GM13976 (cell line): ENCODE results near the gene CEP126.
"Not testable (repeated sequence)": the region's sequence is repeated elsewhere in the genome, so short reads cannot be mapped to it uniquely, and the experiment has no call there.

Experiments
- DNase-seq: peaks from one replicate; pipeline ENCODE4 v3.0.0; 2012; ENCODE audit warnings: low spot score
- CTCF ChIP-seq: IDR thresholded peaks from 2 replicates; pipeline ENCODE4 v1.5.1; 2012; ENCODE audit warnings: borderline replicate concordance, mild to moderate bottlenecking; ENCODE audit not compliant: insufficient read depth; ENCODE audit errors: extremely low read depth, missing control alignments, control extremely low read depth
- in situ Hi-C: fragments of 300-500 bp; cut with MboI; formaldehyde crosslinking; loops from one replicate; pipeline ENCODE4 v1.12.0; 2022; ENCODE audit warnings: low sequenced_read_pairs, mixed read lengths, inconsistent platforms; ENCODE audit not compliant: unreplicated experiment

The CEP126 gene

GRCh38 chr11:101945448-101945847, 30.6 kb downstream of the CEP126 start:
- DNase-seq = no peak
- in situ Hi-C loops = no loop called here
- TF ChIP-seq CTCF = no peak

- in situ Hi-C loops = no loop called here
- DNase-seq = no peak
- no peak for TF ChIP-seq CTCF
Observed at GRCh38 chr11:101949680-101950220, 34.9 kb downstream of the CEP126 start.

- in situ Hi-C loops = no loop called here
- no peak for DNase-seq
- no peak for TF ChIP-seq CTCF
Observed at GRCh38 chr11:101955278-101955677, 40.5 kb downstream of the CEP126 start.

- in situ Hi-C loops = no loop called here
- DNase-seq = no peak
- TF ChIP-seq CTCF = no peak
Observed at GRCh38 chr11:101955701-101956100, 40.9 kb downstream of the CEP126 start.

GRCh38 chr11:101960231-101960630, 45.4 kb downstream of the CEP126 start:
- no peak for DNase-seq
- in situ Hi-C loops = no loop called here
- no peak for TF ChIP-seq CTCF

GRCh38 chr11:101964200-101964599, 49.4 kb downstream of the CEP126 start:
- DNase-seq, in situ Hi-C loops: not testable (repeated sequence)

- no peak for DNase-seq
- TF ChIP-seq CTCF = no peak
- in situ Hi-C loops = no loop called here
Observed at GRCh38 chr11:101974255-101974654, 59.4 kb downstream of the CEP126 start.
